HEK293T (cell line): Measurements from ENCODE around the gene PIN1.

Experiments
- ELF4 ChIP-seq: fragments of 450-650 bp; IDR thresholded peaks from 2 replicates; pipeline ENCODE4 v1.6.1; 2017; ENCODE audit warnings: antibody characterized with exemption
- FOXK2 ChIP-seq: fragments of 450-650 bp; IDR thresholded peaks from 2 replicates; pipeline ENCODE4 v1.6.1; 2016; ENCODE audit warnings: mild to moderate bottlenecking
- FOXM1 ChIP-seq: fragments of 450-650 bp; IDR thresholded peaks from 2 replicates; pipeline ENCODE4 v1.6.1; 2017; ENCODE audit warnings: mild to moderate bottlenecking, borderline replicate concordance
- SP1 ChIP-seq: fragments of 450-650 bp; IDR thresholded peaks from 2 replicates; pipeline ENCODE4 v1.6.1; 2017
- TARDBP ChIP-seq: fragments of 450-650 bp; IDR thresholded peaks from 2 replicates; pipeline ENCODE4 v1.6.1; 2016
- ZNF384 ChIP-seq: fragments of 450-650 bp; IDR thresholded peaks from 2 replicates; pipeline ENCODE4 v1.6.1; 2016

GRCh38 chr19:9801976-9802375 lies 33.1 kb upstream of the PIN1 start:
- TF ChIP-seq ZNF384 (no peak), TARDBP (no peak), SP1 (no peak), FOXK2 (no peak), ELF4 (no peak), FOXM1 (no peak)
